Stomach (tissue), 9 donors: Measurements from ENCODE around the gene PRSS38. TPM values are rescaled to one million over a fixed set of nuclear protein-coding genes. Genes with fewer than 3 reads are reported as not detected.

Experiments used
- DNase-seq, 2 donors: peaks; one replicate each; pipeline versions ENCODE4 v3.0.0 to v3.0.0-alpha.2; 2013 to 2019
- H3K27ac ChIP-seq, 5 donors: fragments of 200-600 bp in 4 of 5; sonication (generic) in 4 of 5; one replicate each; pipeline ENCODE4 v1.5.1; 2013 to 2019; ENCODE audit warnings: mild to moderate bottlenecking in 1 of 5, moderate library complexity in 1 of 5
- H3K27me3 ChIP-seq, 3 donors: fragments of 200-600 bp; sonication (generic); one replicate each; pipeline ENCODE4 v1.5.1; 2017 to 2019; ENCODE audit warnings: mixed run types in 1 of 3
- H3K36me3 ChIP-seq, 4 donors: fragments of 200-600 bp; sonication (generic); 1 replicate in 3 of 4; 2 replicates in 1 of 4; pipeline ENCODE4 v1.5.1; 2016 to 2019
- H3K4me1 ChIP-seq, 4 donors: fragments of 200-600 bp; sonication (generic); one replicate each; pipeline ENCODE4 v1.5.1; 2016 to 2019
- H3K4me3 ChIP-seq, 4 donors: fragments of 200-600 bp; sonication (generic) in 3 of 4; one replicate each; pipeline ENCODE4 v1.5.1; 2016 to 2019; ENCODE audit warnings: mild to moderate bottlenecking in 1 of 4
- H3K9me3 ChIP-seq, 4 donors: fragments of 200-600 bp; sonication (generic); one replicate each; pipeline ENCODE4 v1.5.1; 2016 to 2019
- EP300 ChIP-seq: sonication (generic); formaldehyde crosslinking; IDR thresholded peaks from one replicate; pipeline ENCODE4 v1.6.1; 2017; ENCODE audit warnings: antibody characterized with exemption
- POLR2A ChIP-seq, 4 donors: fragments of 450-650 bp; IDR thresholded peaks; one replicate each; pipeline ENCODE4 v1.6.1; 2016; ENCODE audit warnings: antibody characterized with exemption in 4 of 4, control low read depth in 2 of 4, mild to moderate bottlenecking in 1 of 4, moderate library complexity in 1 of 4
- POLR2AphosphoS5 ChIP-seq, 3 donors: sonication (generic); formaldehyde crosslinking; IDR thresholded peaks; one replicate each; pipeline ENCODE4 v1.6.1; 2016; ENCODE audit warnings: antibody characterized with exemption in 3 of 3
- WGBS, 5 donors: extraction: QIAGEN DNeasy Blood & Tissue Kit in 3 of 5; methylation state at CpG; one replicate each; pipeline versions ENCODE4 v1.1.5 to v1.1.7; 2013 to 2018; 5-methylcytosine and 5-hydroxymethylcytosine counted together
- intact Hi-C: fragments of 100-400 bp; cut with DNase I; formaldehyde crosslinking; loops from one replicate; pipeline ENCODE4 v1.15.1; 2023; ENCODE audit warnings: low total_unique reads
- polyA plus RNA-seq, 3 donors: library from polyadenylated mRNA; stranded (reverse); fragments of 200-250 nt; gene quantifications; one replicate each; pipeline ENCODE4 v1.2.3, GENCODE V29; 2013
- total RNA-seq, 5 donors: library from RNA; depleted of rRNA; stranded (reverse); fragments of >200 nt; gene quantifications; one replicate each; pipeline versions ENCODE4 v1.1.0 to v1.2.3, GENCODE V29; 2014 to 2016
- TF ChIP-seq, protein P1 (sequence below), 7 experiments: fragments of 450-650 bp in 4 of 7; fragments of 200-600 bp in 3 of 7; sonication (generic) in 3 of 7; IDR thresholded peaks; one replicate each; pipeline ENCODE4 v1.5.1; 2016 to 2019; ENCODE audit warnings: antibody characterized with exemption in 7 of 7, control low read depth in 2 of 7, mild to moderate bottlenecking in 1 of 7
- donor health status: healthy with polysubstance abuse.
- donor health status: Bipolar disorder and iron deficiency.
- donor health status: healthy.

Gene PRSS38
- total and polyA plus RNA-seq, 8 donors, result not detected

DNA sequence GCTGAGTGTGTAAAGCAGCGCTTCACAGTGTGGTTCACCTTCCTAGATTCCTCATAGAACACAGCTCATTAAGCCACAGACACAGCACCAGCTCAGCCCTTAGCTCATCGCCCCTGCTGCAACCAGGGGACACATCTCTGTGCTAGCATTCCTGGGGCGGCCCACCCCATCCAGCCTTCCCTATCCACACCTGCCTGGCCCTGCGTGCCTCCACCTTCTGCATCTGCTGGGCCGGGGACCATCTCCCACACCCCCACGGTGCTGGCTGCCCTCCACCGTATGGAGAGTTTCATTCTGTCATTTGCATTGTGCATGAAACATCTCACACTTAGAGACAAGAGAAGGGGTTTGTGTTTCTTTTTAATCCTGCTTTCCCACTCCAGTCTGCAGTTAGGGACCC, 35.8 kb upstream of the PRSS38 start:
- H3K4me3 ChIP-seq, result no peak overlapping the region
- no peak for TF ChIP-seq POLR2A (IDR thresholded peaks at IDR 0.05)
- no peak for TF ChIP-seq POLR2AphosphoS5 (IDR thresholded peaks at IDR 0.05)
- TF ChIP-seq EP300, result no peak
- TF ChIP-seq, protein P1, sequence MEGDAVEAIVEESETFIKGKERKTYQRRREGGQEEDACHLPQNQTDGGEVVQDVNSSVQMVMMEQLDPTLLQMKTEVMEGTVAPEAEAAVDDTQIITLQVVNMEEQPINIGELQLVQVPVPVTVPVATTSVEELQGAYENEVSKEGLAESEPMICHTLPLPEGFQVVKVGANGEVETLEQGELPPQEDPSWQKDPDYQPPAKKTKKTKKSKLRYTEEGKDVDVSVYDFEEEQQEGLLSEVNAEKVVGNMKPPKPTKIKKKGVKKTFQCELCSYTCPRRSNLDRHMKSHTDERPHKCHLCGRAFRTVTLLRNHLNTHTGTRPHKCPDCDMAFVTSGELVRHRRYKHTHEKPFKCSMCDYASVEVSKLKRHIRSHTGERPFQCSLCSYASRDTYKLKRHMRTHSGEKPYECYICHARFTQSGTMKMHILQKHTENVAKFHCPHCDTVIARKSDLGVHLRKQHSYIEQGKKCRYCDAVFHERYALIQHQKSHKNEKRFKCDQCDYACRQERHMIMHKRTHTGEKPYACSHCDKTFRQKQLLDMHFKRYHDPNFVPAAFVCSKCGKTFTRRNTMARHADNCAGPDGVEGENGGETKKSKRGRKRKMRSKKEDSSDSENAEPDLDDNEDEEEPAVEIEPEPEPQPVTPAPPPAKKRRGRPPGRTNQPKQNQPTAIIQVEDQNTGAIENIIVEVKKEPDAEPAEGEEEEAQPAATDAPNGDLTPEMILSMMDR (IDR thresholded peaks at IDR 0.05), result no peak
- H3K27ac ChIP-seq, result no peak overlapping the region
- intact Hi-C loops, result loop anchor here (10.0 kb wide), 1 partner anchor 295 kb away; no protein-coding TSS in a partner anchor
- H3K4me1 ChIP-seq, result peaks cover 0 to 20% (median 5%) of the 10 kb centered on the region in 4 donors
- DNase-seq, result no peak
- H3K36me3 ChIP-seq, result peaks cover 0 to 62% (median 43%) of the 10 kb centered on the region in 4 donors
- H3K27me3 ChIP-seq, result no peaks in the 10 kb centered on the region
- 94 to 97% (median 96%) methylated on average over 6 to 7 of the region's 7 CpGs for WGBS, 5 donors
- H3K9me3 ChIP-seq, result no peaks in the 10 kb centered on the region

DNA sequence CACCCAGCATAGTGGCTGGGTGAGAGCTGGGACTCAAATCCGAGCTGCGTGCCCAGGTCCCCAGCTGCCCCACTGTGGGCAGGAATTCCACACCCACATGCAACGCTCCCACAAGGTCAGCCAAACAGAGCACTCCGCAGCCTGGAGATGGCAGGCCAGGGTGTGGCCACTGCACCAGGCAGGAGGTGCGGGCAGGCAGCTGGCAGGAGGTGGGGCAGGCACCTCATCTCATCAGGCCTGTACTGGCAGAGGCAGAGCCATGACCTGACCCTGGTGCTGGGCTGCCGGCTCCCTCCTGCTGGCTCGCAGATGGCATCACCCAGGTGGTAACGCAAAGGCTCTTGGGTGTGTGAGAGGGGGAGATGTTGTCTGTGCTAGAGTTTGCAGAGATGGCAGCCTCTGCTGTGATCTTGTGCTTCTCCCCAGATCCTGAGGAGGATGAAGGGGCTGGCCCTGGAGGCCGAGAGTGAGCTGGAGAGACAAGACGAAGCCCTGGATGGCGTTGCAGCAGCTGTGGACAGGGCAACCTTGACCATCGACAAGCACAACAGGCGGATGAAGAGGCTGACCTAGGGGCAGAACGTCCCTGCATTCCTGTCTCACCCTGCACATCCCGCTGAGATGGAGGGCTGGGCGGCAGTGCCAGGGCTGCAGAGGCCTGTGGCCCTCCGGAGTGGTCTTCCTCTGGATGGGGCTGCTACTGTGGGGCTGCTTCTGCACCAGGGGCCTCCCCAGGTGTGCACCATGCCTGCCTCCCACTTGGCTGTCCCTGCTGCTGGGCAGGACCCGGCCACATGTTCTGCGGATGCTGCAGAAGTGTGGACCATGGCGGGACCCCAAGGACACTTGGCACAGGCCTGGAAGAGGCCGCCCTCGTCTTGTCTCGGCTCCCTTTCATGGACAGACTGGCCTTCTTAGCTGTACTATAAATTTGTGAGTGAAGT, 35.1 kb upstream of the PRSS38 start:
- Histone ChIP-seq H3K4me1 (peaks cover 0 to 13% (median 2%) of the 10 kb centered on the region in 4 donors), H3K27ac (no peak overlapping the region), H3K9me3 (no peaks in the 10 kb centered on the region), H3K4me3 (no peak overlapping the region), H3K36me3 (peaks cover 0 to 55% (median 41%) of the 10 kb centered on the region in 4 donors), H3K27me3 (no peaks in the 10 kb centered on the region)
- TF ChIP-seq, protein P1 (IDR thresholded peaks at IDR 0.05), result no peak
- TF ChIP-seq POLR2A (IDR thresholded peaks at IDR 0.05) (no peak), POLR2AphosphoS5 (IDR thresholded peaks at IDR 0.05) (no peak), EP300 (no peak)
- intact Hi-C loops, result loop anchor here (10.0 kb wide), 1 partner anchor 294 kb away; no protein-coding TSS in a partner anchor
- WGBS, 5 donors, result 83 to 91% (median 90%) methylated on average over 19 to 23 of the region's 23 CpGs
- DNase-seq, result peak in 1 of 2 donors; percentile 22

DNA sequence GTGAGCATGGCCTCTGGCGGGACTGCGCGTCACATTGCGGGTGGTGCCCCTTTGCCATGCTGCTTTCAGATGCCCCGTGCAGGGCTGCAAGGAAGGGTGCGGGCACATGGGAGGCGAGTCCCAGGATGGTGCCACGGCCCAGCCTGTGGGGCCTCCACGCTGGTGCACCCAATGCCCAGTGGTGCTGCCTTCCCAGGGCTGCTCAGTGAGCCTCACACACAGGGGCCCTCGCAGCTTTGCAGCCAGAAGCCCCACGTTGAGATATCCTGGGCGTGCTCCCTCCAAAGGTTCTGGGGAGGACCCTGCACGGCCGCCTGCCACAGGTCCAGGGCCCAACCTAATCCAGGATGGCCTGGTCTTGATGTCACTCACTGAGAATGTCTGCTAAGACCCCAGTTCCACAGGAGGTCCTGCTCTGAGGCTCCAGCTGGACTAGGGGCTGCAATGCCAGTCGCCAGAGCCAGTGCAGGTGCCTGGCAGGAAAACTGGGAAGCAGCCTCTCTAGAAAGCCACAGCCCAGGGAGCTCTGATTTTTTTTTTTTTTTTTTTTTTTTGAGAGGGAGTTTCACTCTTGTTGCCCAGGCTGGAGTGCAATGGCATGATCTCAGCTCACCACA, 34.1 kb upstream of the PRSS38 start:
- Histone ChIP-seq H3K9me3 (no peaks in the 10 kb centered on the region), H3K4me1 (peaks cover 5 to 11% (median 6%) of the 10 kb centered on the region in 4 donors), H3K4me3 (no peak overlapping the region), H3K27ac (no peak overlapping the region), H3K27me3 (peaks cover 0 to 10% (median 0%) of the 10 kb centered on the region in 3 donors), H3K36me3 (peaks cover 0 to 45% (median 31%) of the 10 kb centered on the region in 4 donors)
- intact Hi-C loops, result loop anchor here (10.0 kb wide), 1 partner anchor 293 kb away; no protein-coding TSS in a partner anchor
- DNase-seq, result peak in 1 of 2 donors; percentile 20
- 87 to 98% (median 94%) methylated on average over 12 to 15 of the region's 15 CpGs for WGBS, 5 donors
- no peak for TF ChIP-seq POLR2AphosphoS5 (IDR thresholded peaks at IDR 0.05)

DNA sequence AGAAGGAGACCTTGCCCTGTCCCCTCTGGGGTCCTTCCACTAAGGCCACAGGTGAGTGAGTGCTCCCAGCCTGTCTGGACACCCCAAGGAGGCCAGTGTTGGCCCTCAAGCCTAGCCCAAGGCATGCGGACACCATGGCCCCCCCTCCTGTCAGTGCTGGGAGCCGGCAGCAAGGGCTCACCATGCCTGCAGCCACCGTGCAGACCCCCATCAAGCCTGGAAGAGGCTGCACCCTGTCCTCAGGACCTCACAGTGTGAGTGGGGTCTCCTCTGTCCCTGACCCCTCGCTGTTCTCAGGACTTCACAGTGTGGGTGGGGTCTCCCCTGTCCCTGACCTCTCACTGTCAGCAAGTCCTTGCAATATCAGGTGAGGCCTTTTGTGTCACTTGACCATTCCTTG, 33.2 kb upstream of the PRSS38 start:
- Histone ChIP-seq H3K9me3 (no peaks in the 10 kb centered on the region), H3K27ac (no peak overlapping the region), H3K4me3 (no peak overlapping the region), H3K4me1 (peaks cover 13 to 14% (median 14%) of the 10 kb centered on the region in 4 donors), H3K27me3 (peaks cover 0 to 15% (median 0%) of the 10 kb centered on the region in 3 donors), H3K36me3 (peaks cover 0 to 39% (median 27%) of the 10 kb centered on the region in 4 donors)
- intact Hi-C loops, result loop anchor here (10.0 kb wide), 1 partner anchor 293 kb away; no protein-coding TSS in a partner anchor
- no peak for TF ChIP-seq EP300
- TF ChIP-seq, protein P1 (IDR thresholded peaks at IDR 0.05), result no peak
- no peak for TF ChIP-seq POLR2A (IDR thresholded peaks at IDR 0.05)
- TF ChIP-seq POLR2AphosphoS5 (IDR thresholded peaks at IDR 0.05), result no peak
- DNase-seq, result peak in 1 of 2 donors; percentile 11
- WGBS, 5 donors, result 84 to 96% (median 91%) methylated on average over 4 of the region's 4 CpGs
